Heart left ventricle (tissue), 13 donors: Measurements from ENCODE around the gene KIAA1958.

ENCODE experiments used
- POLR2A ChIP-seq, 2 donors: fragments of 450-650 bp; IDR thresholded peaks; one replicate each; pipeline ENCODE4 v1.6.1; 2017; ENCODE audit warnings: antibody characterized with exemption in 2 of 2, mild to moderate bottlenecking in 2 of 2, moderate library complexity in 2 of 2
- TF ChIP-seq, protein P1 (sequence below), 12 donors: fragments of 200-600 bp; sonication (generic) in 4 of 12; IDR thresholded peaks; one replicate each; pipeline versions ENCODE4 v1.5.0 to v1.8.0; 2018 to 2022; ENCODE audit warnings: antibody characterized with exemption in 12 of 12, mild to moderate bottlenecking in 5 of 12
- donor health status: ischemic (EF 13 %, LVEDD 7.1; RV severe dilation, severe dysfunction).
- donor health status: DM: no; HTN: yes; CAD: no.
- donor health status: DM: no; HTN: no; CAD: no.
- donor health status: ischemic (EF 25% LVEDD 6.9; RV normal size, moderate dysfunction).
- donor health status: ischemic (EF 25% LVEDD 5.7; RV mildly dilated, moderate dysfunction).
- donor health status: ischemic (EF 35%, LVEDD 5.7; RV mildly dilated, moderate dysfunction).
- donor health status: nonischemic (EF 11% LVEDD 7.7; RV severe dilation, severe dysfunction).
- donor health status: DM: yes; HTN: yes; CAD: no.
- donor health status: PGD.
- donor health status: ischemic (EF 29% LVEDD 5.4; RV normal size, mild dysfunction).
- donor health status: nonischemic (EF 23%, LVEDD 6.1; RV moderate dilation, normal function).

DNA sequence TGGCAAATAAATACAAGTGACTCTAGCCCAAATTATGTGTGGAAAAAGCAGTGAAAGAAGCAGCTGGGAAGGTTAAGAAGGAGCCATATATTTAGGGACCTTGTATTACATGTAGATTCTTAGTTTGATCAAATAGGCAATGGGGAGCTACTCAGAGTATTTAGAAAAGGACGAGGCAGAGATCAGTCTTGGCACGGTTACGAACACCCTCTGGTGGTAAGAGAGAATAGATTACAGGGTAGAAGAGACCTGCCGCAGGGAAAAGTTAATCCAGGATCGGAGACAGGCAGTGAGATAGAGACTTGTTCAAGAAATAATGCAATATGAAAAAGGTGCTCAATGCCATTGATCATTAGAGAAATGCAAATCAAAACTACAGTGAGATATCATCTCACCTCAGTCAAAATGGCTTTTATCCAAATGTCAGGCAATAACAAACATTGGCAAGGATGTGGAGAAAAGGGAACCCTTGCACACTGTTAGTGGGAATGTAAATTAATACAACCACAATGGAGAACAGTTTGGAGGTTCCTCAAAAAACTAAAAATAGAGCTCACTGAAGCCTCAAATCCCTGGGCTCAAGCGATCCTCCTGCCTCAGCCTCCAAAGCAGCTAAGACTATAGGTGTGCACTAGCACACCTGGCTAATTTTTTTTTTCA, 219.3 kb downstream of the KIAA1958 start:
- TF ChIP-seq, protein P1, sequence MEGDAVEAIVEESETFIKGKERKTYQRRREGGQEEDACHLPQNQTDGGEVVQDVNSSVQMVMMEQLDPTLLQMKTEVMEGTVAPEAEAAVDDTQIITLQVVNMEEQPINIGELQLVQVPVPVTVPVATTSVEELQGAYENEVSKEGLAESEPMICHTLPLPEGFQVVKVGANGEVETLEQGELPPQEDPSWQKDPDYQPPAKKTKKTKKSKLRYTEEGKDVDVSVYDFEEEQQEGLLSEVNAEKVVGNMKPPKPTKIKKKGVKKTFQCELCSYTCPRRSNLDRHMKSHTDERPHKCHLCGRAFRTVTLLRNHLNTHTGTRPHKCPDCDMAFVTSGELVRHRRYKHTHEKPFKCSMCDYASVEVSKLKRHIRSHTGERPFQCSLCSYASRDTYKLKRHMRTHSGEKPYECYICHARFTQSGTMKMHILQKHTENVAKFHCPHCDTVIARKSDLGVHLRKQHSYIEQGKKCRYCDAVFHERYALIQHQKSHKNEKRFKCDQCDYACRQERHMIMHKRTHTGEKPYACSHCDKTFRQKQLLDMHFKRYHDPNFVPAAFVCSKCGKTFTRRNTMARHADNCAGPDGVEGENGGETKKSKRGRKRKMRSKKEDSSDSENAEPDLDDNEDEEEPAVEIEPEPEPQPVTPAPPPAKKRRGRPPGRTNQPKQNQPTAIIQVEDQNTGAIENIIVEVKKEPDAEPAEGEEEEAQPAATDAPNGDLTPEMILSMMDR (IDR thresholded peaks at IDR 0.05), result peak in 8 of 12 donors; percentile 8 to 48 (median 36)
- no peak for TF ChIP-seq POLR2A (IDR thresholded peaks at IDR 0.05)
